CD14-positive monocyte (primary cell): Measurements from ENCODE around the gene PRM3. TPM values are rescaled to one million over a fixed set of nuclear protein-coding genes. Genes with fewer than 3 reads are reported as not detected.

Experiments
- DNase-seq, 3 donors: peaks; one replicate each; pipeline ENCODE4 v3.0.0-alpha.2; 2011 to 2022
- H2AFZ ChIP-seq: 2 replicates; pipeline ENCODE4 v1.6.0; 2012; ENCODE audit warnings: mild to moderate bottlenecking, low read depth, low read length, inconsistent platforms; ENCODE audit not compliant: insufficient read depth, poor library complexity, severe bottlenecking
- H3K27ac ChIP-seq, 2 donors: 1 replicate in 1 of 2; 2 replicates in 1 of 2; pipeline ENCODE4 v1.5.1; 2012 to 2013; ENCODE audit warnings: low read length in 2 of 2, control low read depth in 1 of 2, inconsistent platforms in 1 of 2, low read depth in 1 of 2, mild to moderate bottlenecking in 1 of 2
- H3K27me3 ChIP-seq, 2 donors: one replicate each; pipeline versions ENCODE4 v1.6.0 to v1.6.1; 2011 to 2013; ENCODE audit warnings: low read length in 2 of 2; ENCODE audit not compliant: control insufficient read depth in 2 of 2, insufficient read depth in 2 of 2
- H3K36me3 ChIP-seq, 2 donors: replicated peaks in 1 of 2; 1 replicate in 1 of 2; 2 replicates in 1 of 2; pipeline versions ENCODE4 v1.5.1 to v1.6.1; 2012 to 2013; ENCODE audit warnings: low read length in 2 of 2, control low read depth in 1 of 2, inconsistent platforms in 1 of 2, mild to moderate bottlenecking in 1 of 2; ENCODE audit not compliant: insufficient read depth in 2 of 2, control insufficient read depth in 1 of 2
- H3K4me1 ChIP-seq, 2 donors: 1 replicate in 1 of 2; 2 replicates in 1 of 2; pipeline versions ENCODE4 v1.5.1 to v1.6.1; 2012 to 2013; ENCODE audit warnings: low read length in 2 of 2, control low read depth in 1 of 2, inconsistent platforms in 1 of 2, mild to moderate bottlenecking in 1 of 2, moderate library complexity in 1 of 2; ENCODE audit not compliant: insufficient read depth in 2 of 2, control insufficient read depth in 1 of 2
- H3K4me2 ChIP-seq: replicated peaks from 2 replicates; pipeline ENCODE3; 2012; ENCODE audit warnings: low read length, moderate library complexity, mild to moderate bottlenecking; ENCODE audit not compliant: poor library complexity, severe bottlenecking; ENCODE audit errors: extremely low read depth
- H3K4me3 ChIP-seq, 3 experiments: fragments of 200-600 bp in 1 of 3; sonication (generic) in 1 of 3; replicated peaks in 1 of 3; 1 replicate in 2 of 3; 2 replicates in 1 of 3; pipeline ENCODE4 v1.5.1; 2011 to 2013; ENCODE audit warnings: low read length in 3 of 3, mild to moderate bottlenecking in 3 of 3, control low read depth in 2 of 3, low read depth in 2 of 3, inconsistent platforms in 1 of 3, moderate library complexity in 1 of 3
- H3K79me2 ChIP-seq: 2 replicates; pipeline ENCODE4 v1.6.0; 2012; ENCODE audit warnings: mild to moderate bottlenecking, control low read depth, inconsistent platforms, low read length, moderate library complexity; ENCODE audit not compliant: insufficient read depth
- H3K9ac ChIP-seq: 2 replicates; pipeline ENCODE4 v1.6.0; 2017; ENCODE audit warnings: low read length, mild to moderate bottlenecking; ENCODE audit not compliant: insufficient read depth, poor library complexity, severe bottlenecking
- H3K9me3 ChIP-seq, 2 donors: replicated peaks in 1 of 2; 1 replicate in 1 of 2; 2 replicates in 1 of 2; pipeline versions ENCODE4 v1.5.1 to v1.6.1; 2012 to 2013; ENCODE audit warnings: low read length in 2 of 2, control low read depth in 1 of 2; ENCODE audit not compliant: control insufficient read depth in 1 of 2, insufficient read depth in 1 of 2
- H4K20me1 ChIP-seq: 2 replicates; pipeline ENCODE4 v1.6.0; 2012; ENCODE audit warnings: mild to moderate bottlenecking, low read length, control low read depth, moderate library complexity; ENCODE audit not compliant: insufficient read depth
- H3K27ac Mint-ChIP-seq, 7 donors: one replicate each; pipeline ENCODE4 v1.8.0; 2020; ENCODE audit warnings: mild to moderate bottlenecking in 7 of 7, mixed read lengths in 7 of 7, moderate library complexity in 6 of 7, inconsistent platforms in 2 of 7
- H3K27me3 Mint-ChIP-seq, 3 donors: one replicate each; pipeline ENCODE4 v1.8.0; 2021 to 2022; ENCODE audit warnings: low read depth in 3 of 3, mild to moderate bottlenecking in 3 of 3, mixed read lengths in 3 of 3, moderate library complexity in 3 of 3, inconsistent platforms in 1 of 3
- H3K36me3 Mint-ChIP-seq, 2 donors: one replicate each; pipeline ENCODE4 v1.8.0; 2020; ENCODE audit warnings: mixed read lengths in 2 of 2, inconsistent platforms in 1 of 2, mild to moderate bottlenecking in 1 of 2
- H3K4me1 Mint-ChIP-seq: one replicate; pipeline ENCODE4 v1.8.0; 2020; ENCODE audit warnings: mild to moderate bottlenecking, mixed read lengths
- H3K4me3 Mint-ChIP-seq, 2 donors: one replicate each; pipeline ENCODE4 v1.8.0; 2020; ENCODE audit warnings: mild to moderate bottlenecking in 2 of 2, mixed read lengths in 2 of 2, moderate library complexity in 1 of 2
- H3K9me3 Mint-ChIP-seq, 7 donors: one replicate each; pipeline ENCODE4 v1.8.0; 2020 to 2022; ENCODE audit warnings: mixed read lengths in 7 of 7, mild to moderate bottlenecking in 6 of 7, moderate library complexity in 6 of 7, inconsistent platforms in 2 of 7
- WGBS: methylation state at CpG from one replicate; pipeline ENCODE4 v1.1.5; 2013; ENCODE audit warnings: missing lambda C conversion rate; ENCODE audit not compliant: insufficient coverage; 5-methylcytosine and 5-hydroxymethylcytosine counted together
- intact Hi-C, 2 donors: fragments of 100-400 bp; cut with micrococcal nuclease; formaldehyde crosslinking; loops; one replicate each; pipeline versions ENCODE4 v1.15.0 to v1.15.1; 2023
- polyA plus RNA-seq, 3 donors: library from polyadenylated mRNA; depleted of rRNA in 1 of 3; unstranded in 2 of 3; stranded (reverse) in 1 of 3; fragments of 300-500 nt in 2 of 3; fragments of >200 nt in 1 of 3; fragmentation: Illumina TruSeq in 2 of 3; gene quantifications; 1 replicate in 2 of 3; 2 replicates in 1 of 3; pipeline ENCODE4 v1.2.3, GENCODE V29; 2012 to 2021
- TF ChIP-seq, protein P1 (sequence below): fragments of 200-600 bp; IDR thresholded peaks from one replicate; pipeline ENCODE4 v1.8.0; 2022; ENCODE audit warnings: antibody characterized with exemption, mild to moderate bottlenecking

The PRM3 gene
- polyA plus RNA-seq, 3 donors, result not detected

DNA sequence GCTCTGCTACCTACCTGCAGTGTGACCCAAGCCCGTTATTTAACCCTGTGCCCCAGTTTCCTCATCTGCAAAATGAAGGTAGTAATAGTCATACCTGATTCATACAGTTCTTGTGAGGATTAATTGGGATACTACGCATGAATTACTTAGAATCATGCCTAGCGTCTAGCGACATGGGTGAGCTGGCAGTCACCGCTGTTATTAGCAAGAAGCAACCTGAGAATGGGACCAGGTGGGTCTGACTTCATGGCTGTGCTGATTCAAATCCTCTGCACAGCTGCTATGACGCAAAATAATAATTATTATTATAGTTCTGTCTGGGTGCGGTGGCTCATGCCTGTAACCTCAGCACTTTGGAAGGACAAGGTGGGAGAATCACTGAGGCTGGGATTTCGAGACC, 25.3 kb downstream of the PRM3 start:
- Histone ChIP-seq H3K4me1 (peaks cover 0 to 5% of the 10 kb centered on the region in 2 donors), H2AFZ (no peak overlapping the region), H3K36me3 (no peaks in the 10 kb centered on the region), H3K27me3 (no peaks in the 10 kb centered on the region), H3K9me3 (no peaks in the 10 kb centered on the region), H4K20me1 (no peaks in the 10 kb centered on the region), H3K4me2 (no peak overlapping the region), H3K79me2 (no peaks in the 10 kb centered on the region), H3K27ac (no peak overlapping the region), H3K9ac (no peak overlapping the region), H3K4me3 (no peak overlapping the region)
- Mint-ChIP-seq H3K4me3 (no peak overlapping the region), H3K4me1 (peaks cover 6% of the 10 kb centered on the region), H3K36me3 (peaks cover 2 to 5% of the 10 kb centered on the region in 2 donors), H3K9me3 (peaks cover 0 to 4% (median 0%) of the 10 kb centered on the region in 7 donors), H3K27ac (no peak overlapping the region), H3K27me3 (peaks cover 14 to 30% (median 23%) of the 10 kb centered on the region in 3 donors)
- intact Hi-C loops, result no loop called here
- TF ChIP-seq, protein P1, sequence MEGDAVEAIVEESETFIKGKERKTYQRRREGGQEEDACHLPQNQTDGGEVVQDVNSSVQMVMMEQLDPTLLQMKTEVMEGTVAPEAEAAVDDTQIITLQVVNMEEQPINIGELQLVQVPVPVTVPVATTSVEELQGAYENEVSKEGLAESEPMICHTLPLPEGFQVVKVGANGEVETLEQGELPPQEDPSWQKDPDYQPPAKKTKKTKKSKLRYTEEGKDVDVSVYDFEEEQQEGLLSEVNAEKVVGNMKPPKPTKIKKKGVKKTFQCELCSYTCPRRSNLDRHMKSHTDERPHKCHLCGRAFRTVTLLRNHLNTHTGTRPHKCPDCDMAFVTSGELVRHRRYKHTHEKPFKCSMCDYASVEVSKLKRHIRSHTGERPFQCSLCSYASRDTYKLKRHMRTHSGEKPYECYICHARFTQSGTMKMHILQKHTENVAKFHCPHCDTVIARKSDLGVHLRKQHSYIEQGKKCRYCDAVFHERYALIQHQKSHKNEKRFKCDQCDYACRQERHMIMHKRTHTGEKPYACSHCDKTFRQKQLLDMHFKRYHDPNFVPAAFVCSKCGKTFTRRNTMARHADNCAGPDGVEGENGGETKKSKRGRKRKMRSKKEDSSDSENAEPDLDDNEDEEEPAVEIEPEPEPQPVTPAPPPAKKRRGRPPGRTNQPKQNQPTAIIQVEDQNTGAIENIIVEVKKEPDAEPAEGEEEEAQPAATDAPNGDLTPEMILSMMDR, result no peak
- WGBS, result 94% methylated on average over 7 of the region's 8 CpGs
- DNase-seq, result no peak

DNA sequence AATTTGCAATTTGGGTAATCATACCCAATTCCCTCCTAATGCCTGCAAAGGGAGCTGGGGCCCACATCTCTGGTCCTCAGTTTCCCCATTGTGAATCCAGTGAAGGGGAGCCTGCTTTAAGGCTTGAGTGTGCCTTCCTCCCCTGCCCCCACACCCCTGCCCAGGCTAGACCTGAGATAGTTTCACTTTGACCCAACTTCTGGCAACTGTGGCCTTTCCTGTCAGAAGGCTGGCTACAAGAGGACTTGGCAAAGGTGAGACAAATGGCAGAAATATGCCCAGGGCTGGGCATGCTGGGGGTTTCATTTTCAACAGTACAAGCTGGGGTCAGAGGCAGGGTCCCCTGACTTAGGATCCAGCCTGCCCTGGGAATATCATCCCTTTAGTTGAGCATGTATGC, 27.4 kb downstream of the PRM3 start:
- no peaks in the 10 kb centered on the region for H3K79me2 ChIP-seq
- Mint-ChIP-seq H3K9me3 (peaks cover 0 to 4% (median 0%) of the 10 kb centered on the region in 7 donors), H3K27ac (no peak overlapping the region), H3K4me3 (no peak overlapping the region), H3K27me3 (peaks cover 7 to 14% (median 10%) of the 10 kb centered on the region in 3 donors), H3K36me3 (no peaks in the 10 kb centered on the region), H3K4me1 (no peaks in the 10 kb centered on the region)
- no peak for DNase-seq
- H3K4me1 ChIP-seq, result no peaks in the 10 kb centered on the region
- H3K36me3 ChIP-seq, result no peaks in the 10 kb centered on the region
- H4K20me1 ChIP-seq, result no peaks in the 10 kb centered on the region
- H3K9ac ChIP-seq, result no peak overlapping the region
- no peak overlapping the region for H3K4me3 ChIP-seq
- H3K9me3 ChIP-seq, result no peaks in the 10 kb centered on the region
- TF ChIP-seq, protein P1, result no peak
- no peak overlapping the region for H3K27ac ChIP-seq
- no peak overlapping the region for H3K4me2 ChIP-seq
- no peak overlapping the region for H2AFZ ChIP-seq
- intact Hi-C loops, result no loop called here
- no peaks in the 10 kb centered on the region for H3K27me3 ChIP-seq
